ENCODE measurements around the gene CXorf58.
"Not testable (repeated sequence)": the region's sequence is repeated elsewhere in the genome, so short reads cannot be mapped to it uniquely, and the experiment has no call there.

The CXorf58 gene

DNA sequence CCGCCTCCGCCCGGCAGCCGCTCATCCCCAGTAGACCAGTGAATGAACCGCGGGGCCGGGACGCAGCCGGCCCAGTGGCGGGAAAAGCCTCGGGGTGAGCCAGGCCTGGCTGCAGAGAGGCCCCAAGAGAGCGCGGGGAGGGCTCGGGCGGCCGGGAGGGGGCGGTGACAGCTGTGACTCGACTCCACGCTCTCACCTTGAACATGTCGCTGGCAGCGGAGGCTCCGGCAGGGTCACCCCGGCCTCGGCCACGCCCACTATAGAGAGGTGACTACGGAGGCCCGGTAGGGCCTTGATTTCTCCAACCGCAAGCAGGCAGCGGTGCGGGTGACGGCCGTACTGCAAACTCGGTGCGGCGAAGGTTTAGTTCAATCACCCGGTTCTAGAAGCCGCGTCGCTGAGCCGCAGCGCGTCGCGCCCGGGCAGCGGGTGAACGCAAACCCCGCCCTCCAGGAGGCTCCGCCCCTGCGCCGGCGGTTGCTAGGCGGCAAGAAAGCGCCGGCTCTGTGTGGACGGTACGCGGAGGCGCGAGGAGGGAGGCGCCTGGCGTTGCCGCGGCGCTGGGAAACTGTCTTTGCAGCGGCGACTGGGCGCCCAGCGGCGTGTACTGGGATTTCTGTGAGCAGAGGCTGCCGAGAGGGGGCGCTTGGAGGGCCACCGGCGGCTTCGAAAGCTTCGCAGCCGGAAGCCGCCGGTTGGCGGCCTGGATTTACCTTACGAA is at the start of gene CXorf58, which contains the start of gene APOO:
Gene CXorf58, plus strand, starts transcription at position 509 of the 721 bp plus-strand sequence. CDS start 2,297 bp downstream, outside the sequence.
Gene APOO, minus strand, starts transcription at position 441 of the 721 bp plus-strand sequence. Its CDS starts 236 bp downstream, at position 205.
- peak; percentile 83 to 90 for DNase-seq

GRCh38 chrX:23859238-23859637 is 48.6 kb upstream of the CXorf58 start:
- not testable (repeated sequence) for DNase-seq

GRCh38 chrX:23861215-23861896 is 46.5 kb upstream of the CXorf58 start:
- DNase-seq, result no peak

DNA sequence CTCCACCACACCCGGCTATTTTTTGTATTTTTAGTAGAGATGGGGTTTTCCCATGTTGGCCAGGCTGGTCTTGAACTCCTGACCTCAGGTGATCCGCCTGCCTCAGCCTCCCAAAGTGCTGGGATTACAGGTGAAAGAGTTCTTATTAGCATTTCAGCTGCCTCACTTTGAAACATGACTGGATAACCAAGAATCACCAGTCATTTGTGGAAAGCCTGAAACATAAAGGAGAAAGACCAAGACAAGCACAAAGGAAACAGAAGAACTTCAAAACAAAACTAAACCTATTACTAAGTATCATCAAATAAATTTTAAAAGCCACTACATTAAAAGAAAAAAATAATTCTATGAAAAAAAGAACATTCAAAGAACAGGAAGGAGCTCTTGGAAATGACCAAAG is 45.9 kb upstream of the CXorf58 start:
- DNase-seq, result not testable (repeated sequence)

- no peak for DNase-seq
Observed at GRCh38 chrX:23864742-23865326, 43.0 kb upstream of the CXorf58 start.

- no peak for DNase-seq
Observed at GRCh38 chrX:23870041-23870440, 37.8 kb upstream of the CXorf58 start.

DNA sequence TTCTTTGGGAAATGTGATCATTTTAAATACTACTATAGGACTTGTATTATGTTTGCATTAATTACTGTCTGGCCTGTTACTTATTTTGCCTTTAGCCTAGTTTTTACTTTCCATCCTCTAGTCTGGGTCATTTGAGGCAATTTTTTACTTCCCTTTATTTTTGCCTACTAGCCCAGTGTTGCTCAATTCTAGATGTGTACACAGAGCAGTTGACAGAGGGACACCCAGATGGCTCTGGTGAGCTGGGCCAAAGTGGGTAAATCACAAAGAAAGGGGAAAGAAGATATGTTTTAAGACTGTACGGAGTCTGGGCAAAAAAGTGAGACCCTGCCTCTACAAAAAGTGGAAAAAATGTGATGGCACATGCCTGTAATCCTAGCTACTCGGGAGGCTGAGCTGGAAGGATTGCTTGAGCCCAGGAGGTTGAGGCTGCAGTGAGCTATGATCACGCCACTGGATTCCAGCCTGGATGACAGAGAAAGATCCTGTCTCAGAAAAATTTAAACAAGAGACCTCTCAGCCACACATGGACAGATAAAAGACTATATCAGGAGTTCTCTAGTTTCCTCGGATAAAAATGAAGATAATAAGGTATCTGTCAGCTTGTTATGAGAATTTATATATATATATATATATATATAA is 35.8 kb upstream of the CXorf58 start:
- DNase-seq, result no peak

GRCh38 chrX:23879380-23880090 is 28.3 kb upstream of the CXorf58 start:
- no peak for DNase-seq

GRCh38 chrX:23883737-23884354 is 24.0 kb upstream of the CXorf58 start:
- no peak for DNase-seq

- no peak for DNase-seq
Observed at GRCh38 chrX:23884427-23885024, 23.3 kb upstream of the CXorf58 start.

DNA sequence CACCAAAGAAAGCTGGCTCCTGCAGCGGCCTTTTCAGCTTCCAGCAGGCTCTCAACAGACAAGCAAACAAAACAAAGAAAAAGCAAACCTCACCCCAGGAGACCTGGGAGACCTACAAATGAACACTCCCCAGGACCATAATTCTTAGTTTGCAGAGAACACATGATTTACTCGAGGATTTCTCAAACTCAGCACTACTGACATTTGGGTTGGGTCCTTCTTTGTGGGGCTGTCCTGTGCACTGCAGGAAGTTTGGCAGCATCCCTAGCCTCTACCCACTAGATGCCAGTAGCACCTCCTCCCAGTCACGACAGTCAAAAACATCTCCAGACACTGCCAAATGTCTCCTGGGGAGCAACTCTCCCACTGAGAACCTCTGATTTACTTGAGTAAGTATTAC is 22.0 kb upstream of the CXorf58 start:
- no peak for DNase-seq

- no peak for DNase-seq
Observed at GRCh38 chrX:23887451-23887850, 20.4 kb upstream of the CXorf58 start.

DNA sequence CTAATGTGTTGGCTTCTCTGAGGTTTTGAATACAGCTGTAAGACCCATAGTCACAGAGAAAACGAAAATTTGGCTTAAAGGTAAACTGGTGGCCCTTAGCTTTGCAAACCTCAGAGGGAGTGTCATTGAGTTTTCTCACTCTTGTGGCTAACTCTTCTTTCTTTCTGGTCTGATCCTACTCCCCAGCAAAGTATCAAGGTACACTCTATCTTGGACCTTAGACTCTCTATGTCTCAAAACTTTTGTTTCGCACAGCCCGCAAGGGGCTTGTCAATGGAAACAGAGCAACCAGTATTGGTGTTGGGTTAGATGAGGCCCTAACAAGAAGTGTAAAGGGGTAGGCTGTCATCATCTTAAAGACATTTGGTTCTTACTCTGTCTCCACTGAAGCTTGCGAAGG is 19.9 kb upstream of the CXorf58 start:
- no peak for DNase-seq

DNA sequence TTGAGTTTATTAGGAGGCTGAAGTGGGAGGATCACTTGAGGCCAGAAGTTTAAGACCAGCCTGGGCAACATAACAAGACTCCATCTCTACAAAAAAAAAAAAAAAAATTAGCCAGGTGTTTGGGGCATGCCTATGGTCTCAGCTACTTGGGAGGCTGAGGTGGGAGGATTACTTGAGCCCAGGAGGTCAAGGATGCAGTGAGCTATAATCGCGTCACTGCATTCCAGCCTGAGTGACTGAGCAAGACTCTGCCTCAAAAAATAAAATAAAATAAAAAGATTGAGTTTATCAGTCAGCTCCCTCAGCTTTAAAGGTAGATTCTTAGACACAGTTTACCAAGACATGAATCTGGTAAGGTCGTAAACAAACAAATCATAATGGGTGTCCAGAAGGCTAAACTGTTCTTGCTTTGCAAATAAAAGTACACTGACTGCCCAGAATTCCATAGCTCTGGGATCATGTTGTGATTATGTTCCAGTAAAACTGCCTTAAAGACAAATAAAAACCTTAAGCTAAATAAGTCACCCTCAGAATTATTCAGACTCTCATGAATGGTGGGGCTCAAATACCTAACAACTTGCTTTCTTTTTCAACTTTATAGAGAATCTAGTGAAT is 18.8 kb upstream of the CXorf58 start:
- no peak for DNase-seq

GRCh38 chrX:23890933-23891332 is 16.9 kb upstream of the CXorf58 start:
- DNase-seq, result no peak

DNA sequence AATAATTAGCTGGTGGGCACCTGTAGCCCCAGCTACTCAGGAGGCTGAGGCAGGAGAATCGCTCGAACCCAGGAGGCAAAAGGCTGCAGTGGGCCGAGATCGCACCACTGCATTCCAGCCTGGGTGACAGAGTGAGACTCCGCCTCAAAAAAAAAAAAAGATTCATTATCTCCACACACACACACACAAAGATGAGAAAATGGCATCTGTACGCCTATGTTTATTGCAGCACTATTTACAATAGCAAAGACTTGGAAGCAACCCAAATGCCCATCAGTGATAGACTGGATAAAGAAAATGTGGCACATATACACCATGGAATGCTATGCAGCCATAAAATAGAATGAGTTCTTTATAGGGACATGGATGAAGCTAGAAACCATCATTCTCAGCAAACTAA is 12.8 kb upstream of the CXorf58 start:
- DNase-seq, result not testable (repeated sequence)

- DNase-seq, result not testable (repeated sequence)
Observed at GRCh38 chrX:23896539-23896938, 11.3 kb upstream of the CXorf58 start.

- no peak for DNase-seq
Observed at GRCh38 chrX:23896981-23897380, 10.8 kb upstream of the CXorf58 start.

- DNase-seq, result no peak
Observed at GRCh38 chrX:23898412-23898959, 9.3 kb upstream of the CXorf58 start.

GRCh38 chrX:23900220-23900797 is 7.5 kb upstream of the CXorf58 start:
- DNase-seq, result no peak

DNA sequence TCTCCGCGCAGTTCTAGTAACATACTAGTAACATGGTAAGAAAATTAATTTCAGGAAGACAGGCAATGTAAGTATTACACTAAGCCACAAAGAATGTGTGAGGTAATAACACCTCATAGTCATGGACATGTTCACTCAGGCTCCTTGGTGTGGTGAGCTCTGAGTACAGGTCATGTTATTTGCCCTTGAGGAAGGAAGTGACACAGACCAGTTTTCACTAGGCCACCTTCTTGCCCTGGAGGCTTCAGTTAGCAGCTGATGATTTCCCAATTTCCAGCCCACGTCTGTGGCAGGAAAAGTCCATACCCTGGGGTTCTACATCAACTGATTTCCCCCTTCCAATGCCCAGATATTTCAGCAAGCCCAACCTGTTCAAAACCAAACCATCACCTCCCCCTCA is 6.7 kb upstream of the CXorf58 start:
- DNase-seq, result no peak
